Panc1 (cell line): Measurements from ENCODE around the gene RPS6KB1. TPM values are rescaled to one million over a fixed set of nuclear protein-coding genes. Genes with fewer than 3 reads are reported as not detected.

Source experiments
- ATAC-seq: fragments of 200-7000 bp; cut with Tn5 transposase; 2 replicates; pipeline ENCODE4 v1.9.1; 2020; ENCODE audit warnings: mild to moderate bottlenecking, moderate library complexity
- BruUV-seq: library from RNA; stranded (reverse); fragments of 400-500 nt; replicated peaks from 2 replicates; lab custom pipeline; 2021; lab: Mats Ljungman, UMichigan
- CTCF ChIA-PET: fragments of 300-600 bp; sonication (Branson Sonifier 250); formaldehyde crosslinking; loops from one replicate; lab custom pipeline; 2022; ENCODE audit warnings: antibody characterized with exemption; lab: Charles Lee
- POLR2A ChIA-PET: fragments of 300-600 bp; sonication (Branson Sonifier 250); formaldehyde crosslinking; loops from one replicate; lab custom pipeline; 2022; ENCODE audit warnings: antibody characterized with exemption; lab: Charles Lee
- DNase-seq: peaks from one replicate; pipeline ENCODE4 v3.0.0-alpha.2; 2010; ENCODE audit warnings: low read depth, low spot score
- H3K27ac ChIP-seq: 2 replicates; pipeline ENCODE4 v1.5.1; 2011; ENCODE audit warnings: mild to moderate bottlenecking, low read length, inconsistent platforms
- H3K27me3 ChIP-seq: fragments of 200-500 bp; sonication (Bioruptor generic); 2 replicates; pipeline ENCODE4 v1.6.0; 2014; ENCODE audit warnings: low read length, inconsistent platforms; ENCODE audit not compliant: control insufficient read depth, insufficient read depth
- H3K36me3 ChIP-seq: fragments of 200-500 bp; sonication (Bioruptor generic); 2 replicates; pipeline ENCODE4 v1.5.1; 2014; ENCODE audit warnings: inconsistent platforms, mild to moderate bottlenecking, low read length, moderate library complexity; ENCODE audit not compliant: control insufficient read depth, insufficient read depth
- H3K4me1 ChIP-seq: 2 replicates; pipeline ENCODE4 v1.5.1; 2011; ENCODE audit warnings: inconsistent platforms, mild to moderate bottlenecking, low read length, moderate library complexity; ENCODE audit not compliant: control insufficient read depth, insufficient read depth
- H3K4me3 ChIP-seq, 2 experiments: 2 replicates each; pipeline ENCODE4 v1.5.1; 2011 to 2012; ENCODE audit warnings: low read depth in 2 of 2, low read length in 2 of 2, mild to moderate bottlenecking in 2 of 2, inconsistent platforms in 1 of 2, moderate library complexity in 1 of 2
- H3K9me3 ChIP-seq: fragments of 200-500 bp; sonication (Bioruptor generic); 2 replicates; pipeline ENCODE4 v1.5.1; 2014; ENCODE audit warnings: low read depth, mild to moderate bottlenecking, inconsistent platforms, low read length, moderate library complexity; ENCODE audit not compliant: control insufficient read depth, insufficient read depth
- CTCF ChIP-seq: fragments of 450-650 bp; IDR thresholded peaks from 2 replicates; pipeline ENCODE4 v1.5.1; 2017; ENCODE audit warnings: mild to moderate bottlenecking
- POLR2AphosphoS5 ChIP-seq: IDR thresholded peaks from 2 replicates; pipeline ENCODE4 v1.6.1; 2012; ENCODE audit warnings: mild to moderate bottlenecking, low read depth, low read length, moderate library complexity
- REST ChIP-seq, 2 experiments: IDR thresholded peaks; 2 replicates each; pipeline ENCODE4 v1.6.1; 2011 to 2012; ENCODE audit warnings: low read depth in 2 of 2, control low read depth in 1 of 2, low read length in 1 of 2, mild to moderate bottlenecking in 1 of 2, moderate library complexity in 1 of 2; ENCODE audit not compliant: insufficient read depth in 1 of 2
- SIN3A ChIP-seq: IDR thresholded peaks from 2 replicates; pipeline ENCODE4 v1.6.1; 2012; ENCODE audit warnings: low read depth, mild to moderate bottlenecking, low read length, moderate library complexity, borderline replicate concordance; ENCODE audit not compliant: insufficient read depth
- TCF7L2 ChIP-seq: IDR thresholded peaks from 2 replicates; pipeline ENCODE4 v1.6.1; 2011; ENCODE audit warnings: mild to moderate bottlenecking, low read depth, low read length, inconsistent platforms
- in situ Hi-C: cut with HindIII; loops from 2 replicates; pipeline ENCODE4 v1.10.0; 2016; ENCODE audit warnings: low sequenced_read_pairs, low pct_unique_long_range_greater_than_20kb
- intact Hi-C: fragments of 100-400 bp; cut with micrococcal nuclease; formaldehyde crosslinking; loops from one replicate; pipeline ENCODE4 v1.10.0; 2022; ENCODE audit not compliant: unreplicated experiment
- total RNA-seq: library from RNA; stranded (reverse); gene quantifications from one replicate; pipeline ENCODE4 v1.2.1, GENCODE V29; 2021; ENCODE audit not compliant: unreplicated experiment

Gene RPS6KB1
- total RNA-seq, 1 experiment from 2014 or later: 34.6 TPM

GRCh38 chr17:59877965-59878364 lies 15.0 kb upstream of the RPS6KB1 start:
- CTCF ChIA-PET: no interaction called here
- POLR2A ChIA-PET: no interaction called here
- TSS peak; percentile 38 for BruUV-seq
- no peak overlapping the region for H3K4me3 ChIP-seq
- ATAC-seq: no peak
- H3K9me3 ChIP-seq: no peaks in the 10 kb centered on the region
- TF ChIP-seq REST (IDR thresholded peaks at IDR 0.05; ENCODE audit: insufficient read depth in 1 of 2, low read depth in 2 of 2, low read length in 1 of 2) (no peak), TCF7L2 (no peak), CTCF (no peak), POLR2AphosphoS5 (no peak), SIN3A (no peak)
- H3K36me3 ChIP-seq: peaks cover 15% of the 10 kb centered on the region
- in situ Hi-C loops (no loop called here), intact Hi-C loops (no loop called here)
- no peak for DNase-seq
- no peaks in the 10 kb centered on the region for H3K4me1 ChIP-seq
- no peak overlapping the region for H3K27ac ChIP-seq
- no peaks in the 10 kb centered on the region for H3K27me3 ChIP-seq

- DNase-seq: no peak
- BruUV-seq: no TSS peak
- CTCF ChIA-PET: no interaction called here
These were observed 14.3 kb upstream of the RPS6KB1 start for GRCh38 chr17:59878624-59879023.

More at GRCh38 chr17:59878624-59879023, 14.3 kb upstream of the RPS6KB1 start:
- H3K9me3 ChIP-seq: no peaks in the 10 kb centered on the region
- TF ChIP-seq SIN3A (no peak), POLR2AphosphoS5 (no peak), CTCF (no peak), REST (IDR thresholded peaks at IDR 0.05; ENCODE audit: insufficient read depth in 1 of 2, low read depth in 2 of 2, low read length in 1 of 2) (no peak), TCF7L2 (no peak)
- intact Hi-C loops: no loop called here
- H3K27me3 ChIP-seq: no peaks in the 10 kb centered on the region
- no peak for ATAC-seq
- H3K4me3 ChIP-seq: no peak overlapping the region
- no peaks in the 10 kb centered on the region for H3K4me1 ChIP-seq
- POLR2A ChIA-PET: no interaction called here
- peaks cover 15% of the 10 kb centered on the region for H3K36me3 ChIP-seq
- in situ Hi-C loops: no loop called here
- no peak overlapping the region for H3K27ac ChIP-seq
